GM19372 (cell line): ENCODE measurements around the gene ACTBL2.
"Not testable (repeated sequence)": the region's sequence is repeated elsewhere in the genome, so short reads cannot be mapped to it uniquely, and the experiment has no call there.

ENCODE experiments used
- ATAC-seq: cut with Tn5 transposase; IDR thresholded peaks from one replicate; pipeline ENCODE4 v1.9.1; 2021; ENCODE audit warnings: mild to moderate bottlenecking, low read depth, moderate library complexity; ENCODE audit not compliant: unreplicated experiment

The ACTBL2 gene

GRCh38 chr5:57482671-57483106 lies at the start of gene ACTBL2:
Gene ACTBL2, minus strand, starts transcription at chr5:57482811. Its CDS starts 104 bp downstream, at chr5:57482707.
- no peak for ATAC-seq

DNA sequence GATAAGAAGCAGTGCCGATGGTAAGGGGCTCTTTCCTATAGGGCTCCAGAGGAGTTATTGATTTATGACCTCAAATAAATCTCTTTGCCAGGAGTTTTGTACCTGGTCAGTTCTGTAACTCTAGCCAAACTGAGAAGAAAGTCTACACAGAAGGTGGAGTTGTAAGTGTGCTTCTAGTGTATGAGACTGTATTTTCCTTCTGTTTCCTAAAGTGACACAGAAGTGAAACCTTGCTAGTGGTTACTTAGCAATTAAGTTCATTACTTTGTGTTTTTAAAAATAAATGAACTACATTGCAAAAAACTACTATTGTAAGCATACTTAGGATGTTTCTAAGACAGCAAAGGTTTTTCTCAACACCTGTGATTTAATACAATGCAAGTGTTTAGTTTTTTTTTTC lies 48.7 kb upstream of the ACTBL2 start:
- peak; percentile 54 for ATAC-seq

DNA sequence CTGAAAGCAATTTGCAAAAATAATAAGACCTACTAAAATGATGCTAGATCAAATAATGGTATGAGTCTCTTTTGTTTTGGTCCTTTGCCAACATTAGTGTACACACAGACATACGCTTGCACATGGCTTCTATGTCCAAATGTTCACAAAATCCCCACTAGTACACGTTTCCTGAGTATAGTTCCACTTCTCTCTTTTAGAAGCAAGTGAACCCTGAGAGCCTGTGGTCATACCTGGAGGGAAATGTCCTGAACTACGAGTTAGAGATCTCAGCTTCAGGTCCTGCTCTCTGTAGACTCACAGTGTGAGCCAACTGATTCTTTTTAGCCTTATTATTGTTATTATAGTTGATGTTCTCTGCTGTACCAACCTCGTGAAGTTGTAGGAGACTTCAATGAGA lies 47.3 kb upstream of the ACTBL2 start:
- ATAC-seq = peak; percentile 66

DNA sequence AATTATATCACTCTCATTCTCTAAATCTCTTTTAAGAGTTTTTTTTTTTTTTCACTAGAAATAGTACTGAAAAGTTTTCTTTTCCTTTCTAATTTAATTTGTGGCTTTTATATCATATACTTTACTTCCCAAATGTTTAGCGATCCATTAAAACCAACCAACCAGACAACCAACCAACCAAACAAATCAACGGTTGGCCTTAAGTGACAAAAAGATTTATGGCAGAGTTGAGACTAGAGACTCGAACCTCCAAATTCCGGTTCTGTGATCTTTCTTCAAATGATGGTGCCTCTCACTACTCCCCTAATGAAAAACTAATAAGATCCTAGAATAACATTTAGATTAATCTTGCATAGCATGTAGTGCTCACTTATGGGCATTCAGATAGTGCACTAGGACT lies 45.3 kb upstream of the ACTBL2 start:
- no peak for ATAC-seq

GRCh38 chr5:57524348-57525060 lies 41.9 kb upstream of the ACTBL2 start:
- ATAC-seq = no peak

- not testable (repeated sequence) for ATAC-seq
These were observed 39.9 kb upstream of the ACTBL2 start for GRCh38 chr5:57522477-57522876.

DNA sequence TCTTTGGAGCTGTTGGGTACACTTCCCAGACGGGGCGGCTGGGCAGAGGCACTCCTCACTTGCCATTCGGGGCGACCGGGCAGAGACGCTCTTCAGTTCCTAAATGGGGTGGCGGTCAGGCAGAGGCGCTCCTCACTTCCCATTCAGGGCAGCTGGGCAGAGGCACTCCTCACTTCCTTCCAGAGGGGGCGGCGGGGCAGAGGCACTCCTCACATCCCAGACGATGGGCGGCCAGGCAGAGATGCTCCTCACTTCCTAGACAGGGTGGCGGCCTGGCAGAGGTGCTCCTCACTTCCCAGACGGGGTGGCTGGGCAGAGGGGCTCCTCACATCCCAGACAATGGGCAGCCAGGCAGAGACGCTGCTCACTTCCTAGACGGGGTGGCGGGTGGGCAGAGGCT lies 35.8 kb upstream of the ACTBL2 start:
- ATAC-seq = not testable (repeated sequence)

- no peak for ATAC-seq
These were observed 34.6 kb upstream of the ACTBL2 start for GRCh38 chr5:57517250-57517649.

DNA sequence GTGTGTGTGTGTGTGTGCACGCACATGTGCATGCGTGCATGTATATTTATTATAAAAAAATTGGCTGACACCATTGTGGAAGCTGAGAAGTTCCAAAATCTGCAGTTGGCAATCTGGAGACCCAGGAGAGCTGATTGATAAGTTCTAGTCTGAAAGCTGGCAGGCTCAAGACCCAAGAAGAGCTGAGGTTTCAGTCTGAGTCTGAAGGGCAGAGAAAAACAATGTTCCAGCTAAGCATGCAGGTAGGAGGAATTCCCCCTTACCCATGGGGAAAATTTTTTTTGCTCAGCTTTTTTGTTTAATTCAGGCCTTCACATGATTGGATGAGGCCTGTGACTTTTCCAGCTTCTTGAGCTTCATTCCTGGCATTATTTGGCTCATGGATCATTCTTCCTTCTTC lies 31.2 kb upstream of the ACTBL2 start:
- no peak for ATAC-seq

DNA sequence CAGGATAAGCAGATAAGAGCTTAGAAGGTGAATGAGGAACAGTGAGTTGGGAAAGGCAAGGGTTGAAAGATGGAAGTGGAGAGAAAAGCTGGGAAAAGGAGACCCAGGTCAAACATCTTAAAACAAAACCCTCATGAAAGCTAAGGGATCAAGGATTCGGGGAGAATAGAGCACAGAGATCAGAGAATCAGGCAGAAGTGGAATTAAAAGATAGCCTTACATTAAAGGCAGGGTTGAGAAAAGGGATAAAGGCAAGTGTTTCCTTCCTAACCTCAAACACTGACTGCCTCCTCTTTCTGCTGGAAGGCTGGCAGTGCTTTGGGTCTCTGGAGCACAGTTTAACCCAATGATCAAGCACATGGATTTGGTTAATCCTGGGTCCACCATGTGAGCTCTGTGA lies 28.7 kb upstream of the ACTBL2 start:
- ATAC-seq = no peak

DNA sequence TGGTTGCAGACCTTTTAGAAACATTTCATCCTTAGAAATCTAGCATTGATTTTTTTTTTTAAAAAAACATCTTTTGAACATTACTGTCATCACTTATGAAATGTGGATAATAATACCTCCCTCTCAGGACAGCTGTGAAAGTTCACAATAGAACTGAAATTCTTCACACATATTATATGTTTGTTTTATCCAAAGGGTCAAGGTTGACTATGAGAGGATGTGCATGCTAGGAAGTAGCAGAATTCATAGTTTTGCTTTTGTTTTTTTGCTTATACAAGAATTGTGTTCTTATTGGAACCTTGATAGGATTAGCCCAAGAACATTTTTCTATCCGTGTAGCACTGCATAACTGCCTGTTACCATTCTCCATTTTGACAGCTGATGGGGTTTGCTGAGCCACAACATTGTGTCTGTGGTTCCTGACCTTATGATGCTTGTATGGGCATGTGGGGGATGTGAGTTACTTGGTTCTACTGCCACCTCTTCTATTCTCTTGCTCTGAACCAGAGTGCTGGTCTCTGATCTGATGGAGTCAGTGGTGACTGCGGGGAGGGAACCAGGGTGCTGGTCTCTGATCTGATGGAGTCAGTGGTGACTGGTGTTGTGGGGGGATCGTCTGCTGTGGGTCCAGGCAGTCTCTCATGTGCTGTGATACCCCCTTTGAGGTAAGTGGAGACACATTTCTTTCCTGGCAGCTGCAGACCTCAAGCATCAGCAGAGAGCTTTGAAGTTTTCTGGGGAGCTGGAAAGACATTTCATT lies 27.1 kb upstream of the ACTBL2 start:
- no peak for ATAC-seq

DNA sequence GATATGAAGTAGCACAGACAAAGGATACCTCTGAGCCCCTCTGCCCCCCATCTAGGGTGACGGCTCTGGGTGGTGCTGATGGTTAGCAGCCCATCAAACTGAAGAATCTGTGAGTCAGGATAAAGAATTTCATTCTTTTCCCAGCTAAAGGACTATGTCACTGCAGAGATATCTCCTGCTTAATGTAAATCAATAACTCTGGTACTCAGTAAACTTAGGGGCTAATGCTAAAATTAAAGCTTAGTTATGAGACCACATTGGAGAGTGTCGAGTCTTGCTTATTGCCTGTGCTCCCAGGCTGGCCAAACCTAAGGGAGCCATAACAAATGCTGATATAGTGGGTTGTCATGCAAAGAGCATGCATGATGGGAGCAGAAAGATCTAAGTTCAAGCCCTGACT lies 25.6 kb upstream of the ACTBL2 start:
- ATAC-seq = no peak

GRCh38 chr5:57505272-57506200 lies 22.9 kb upstream of the ACTBL2 start:
- no peak for ATAC-seq

DNA sequence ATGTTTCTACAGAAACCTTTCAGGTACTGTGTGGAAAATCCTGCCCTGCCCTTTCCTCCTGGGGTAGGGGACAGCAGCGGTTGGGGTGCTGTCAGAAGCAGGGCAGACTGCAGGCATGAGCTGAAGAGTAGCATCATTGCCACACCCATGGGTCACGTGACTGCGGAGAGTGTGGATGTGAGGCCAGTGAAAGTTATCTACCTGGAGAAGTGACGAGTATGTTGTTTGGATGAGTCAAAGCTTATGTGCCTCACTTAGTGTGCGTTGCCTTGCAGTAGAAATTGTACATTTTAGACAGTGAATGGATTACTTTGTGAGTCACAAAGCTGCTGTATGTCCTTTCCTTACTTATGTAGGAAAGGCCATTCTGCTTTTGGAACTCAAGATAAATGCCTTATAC lies 21.7 kb upstream of the ACTBL2 start:
- no peak for ATAC-seq

DNA sequence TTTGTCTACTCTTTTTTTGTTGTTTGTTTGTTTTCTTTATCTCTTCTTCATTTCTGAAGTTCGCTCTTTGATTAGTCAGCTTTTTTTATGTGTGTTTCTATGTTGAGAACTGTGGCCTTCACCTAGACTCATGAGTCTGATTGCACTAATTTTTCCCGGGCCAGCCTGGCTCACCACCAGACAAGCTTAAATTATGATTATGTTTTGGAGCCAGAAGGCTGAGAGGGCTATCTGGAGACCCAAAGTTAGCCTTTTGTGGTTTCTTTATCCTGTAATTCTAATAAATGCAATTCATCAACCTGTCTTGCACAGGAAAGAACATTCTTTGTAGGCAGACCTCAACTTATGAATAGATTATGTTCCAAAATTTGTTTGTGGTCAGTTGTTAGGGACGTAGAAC lies 20.8 kb upstream of the ACTBL2 start:
- ATAC-seq = no peak

GRCh38 chr5:57501414-57502201 lies 19.0 kb upstream of the ACTBL2 start:
- ATAC-seq = no peak

DNA sequence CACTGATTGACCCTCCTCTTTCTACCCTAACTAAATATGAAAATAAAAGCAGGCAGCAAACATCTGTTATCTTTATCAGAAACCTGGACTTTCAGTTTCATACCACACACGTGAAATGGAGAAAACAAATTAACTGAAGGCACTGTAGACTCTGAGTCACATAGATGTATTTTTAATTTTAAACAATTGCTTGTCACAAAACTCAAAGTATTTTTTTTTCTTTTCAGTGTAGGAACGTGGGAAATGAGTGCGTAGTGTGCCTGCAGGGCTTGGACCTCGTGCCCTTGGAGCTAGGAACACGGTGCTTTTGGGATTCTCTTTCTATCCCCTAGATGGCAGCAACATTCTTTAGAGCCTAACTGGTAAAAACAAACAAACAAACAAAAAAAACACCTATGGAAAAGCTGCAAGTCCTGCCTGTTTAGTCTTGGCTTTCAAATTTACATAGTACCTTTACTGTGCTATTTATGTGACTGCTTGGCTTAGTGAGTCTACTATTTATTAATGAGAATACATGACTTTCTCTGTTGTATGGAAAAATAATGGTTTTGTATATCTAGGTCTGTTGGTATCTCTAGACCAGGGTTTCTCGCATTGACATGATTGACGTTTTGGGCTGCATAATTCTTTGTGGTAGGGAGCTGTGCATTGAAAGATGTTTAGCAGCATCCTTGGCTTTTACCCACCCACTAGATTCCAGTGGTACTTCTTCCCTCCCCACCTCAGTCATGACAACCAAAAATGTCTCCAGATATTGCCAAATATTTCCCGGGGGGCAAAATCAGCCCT lies 16.8 kb upstream of the ACTBL2 start:
- peak; percentile 73 for ATAC-seq

GRCh38 chr5:57497733-57498132 lies 15.1 kb upstream of the ACTBL2 start:
- ATAC-seq = no peak

DNA sequence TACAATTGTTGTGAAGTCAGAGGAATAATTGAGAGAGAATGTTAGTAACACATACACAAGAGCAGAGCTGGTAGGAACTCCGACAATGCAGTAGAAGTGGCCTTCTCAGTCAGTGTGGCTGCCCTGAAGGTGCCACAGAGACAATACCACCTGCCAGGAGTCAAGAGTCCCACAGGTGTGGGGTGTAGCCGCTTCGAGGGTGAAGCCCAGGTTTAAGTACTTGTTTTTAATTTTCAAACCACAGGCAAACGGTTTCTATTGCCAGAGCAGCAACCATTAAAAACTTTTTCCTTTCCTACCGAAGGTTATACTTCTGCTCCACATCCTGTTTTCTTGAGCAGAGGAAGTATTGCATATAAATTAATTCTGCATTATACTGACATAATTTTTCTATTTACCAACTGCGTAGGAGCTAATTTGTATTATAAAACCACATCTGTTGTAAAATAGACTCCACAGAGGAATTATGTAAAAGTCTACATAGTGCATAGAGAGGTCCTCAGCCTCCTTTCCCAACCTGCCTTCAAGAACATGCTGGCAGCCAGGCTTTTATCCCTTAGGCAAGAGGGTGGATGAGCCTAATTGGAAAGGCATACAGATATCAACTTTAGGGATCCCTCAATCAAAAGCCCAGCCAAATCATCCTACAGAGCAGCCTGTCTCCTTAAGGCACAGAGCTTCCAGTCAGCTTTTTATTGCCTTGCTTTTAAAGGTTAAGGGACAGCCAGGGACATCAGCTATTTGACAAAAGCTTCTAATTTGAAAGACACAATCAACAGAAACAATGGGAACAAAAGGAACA lies 12.9 kb upstream of the ACTBL2 start:
- ATAC-seq = no peak
